IMR-90 (cell line): ENCODE results near the gene ZRSR2.

ENCODE experiments used
- BHLHE40 ChIP-seq: fragments of 150-350 bp; IDR thresholded peaks from 2 replicates; pipeline ENCODE4 v1.6.1; 2016; ENCODE audit warnings: mild to moderate bottlenecking, low read depth, low read length
- CEBPB ChIP-seq: IDR thresholded peaks from 2 replicates; pipeline ENCODE4 v1.6.1; 2012; ENCODE audit warnings: low read depth, low read length, improper control_type of control experiment
- FOS ChIP-seq: fragments of 150-350 bp; IDR thresholded peaks from 2 replicates; pipeline ENCODE4 v1.6.1; 2016; ENCODE audit warnings: low read depth, low read length
- MXI1 ChIP-seq: IDR thresholded peaks from 2 replicates; pipeline ENCODE4 v1.6.1; 2012; ENCODE audit warnings: low read depth, mild to moderate bottlenecking, low read length, moderate library complexity, borderline replicate concordance
- POLR2A ChIP-seq: IDR thresholded peaks from 2 replicates; pipeline ENCODE4 v1.6.1; 2012; ENCODE audit warnings: mild to moderate bottlenecking, low read depth, low read length
- RAD21 ChIP-seq: IDR thresholded peaks from 2 replicates; pipeline ENCODE4 v1.6.1; 2012; ENCODE audit warnings: low read length, improper control_type of control experiment
- RCOR1 ChIP-seq: IDR thresholded peaks from 2 replicates; pipeline ENCODE4 v1.6.1; 2012; ENCODE audit warnings: mild to moderate bottlenecking, low read length, improper control_type of control experiment; ENCODE audit not compliant: insufficient replicate concordance
- RFX5 ChIP-seq: IDR thresholded peaks from 2 replicates; pipeline ENCODE4 v1.8.0; 2012; ENCODE audit warnings: low read depth, mild to moderate bottlenecking, low read length, moderate library complexity
- SMC3 ChIP-seq: fragments of 150-350 bp; IDR thresholded peaks from 2 replicates; pipeline ENCODE4 v1.6.1; 2016; ENCODE audit warnings: low read depth, mild to moderate bottlenecking, antibody characterized with exemption, low read length, moderate library complexity
- TF ChIP-seq, protein P1 (sequence below): conservative IDR thresholded peaks from 2 replicates; pipeline ENCODE4 v1.5.1; 2012; ENCODE audit warnings: mild to moderate bottlenecking, low read depth, low read length, improper control_type of control experiment
- TF ChIP-seq, protein P2 (sequence below): fragments of 150-350 bp; IDR thresholded peaks from 2 replicates; pipeline ENCODE4 v1.6.1; 2017; ENCODE audit warnings: mild to moderate bottlenecking, antibody characterized with exemption, low read length, low read depth
- TF ChIP-seq, protein P3 (sequence below): fragments of 150-350 bp; IDR thresholded peaks from 2 replicates; pipeline ENCODE4 v1.6.1; 2016; ENCODE audit warnings: low read depth, mild to moderate bottlenecking, low read length, moderate library complexity, borderline replicate concordance

DNA sequence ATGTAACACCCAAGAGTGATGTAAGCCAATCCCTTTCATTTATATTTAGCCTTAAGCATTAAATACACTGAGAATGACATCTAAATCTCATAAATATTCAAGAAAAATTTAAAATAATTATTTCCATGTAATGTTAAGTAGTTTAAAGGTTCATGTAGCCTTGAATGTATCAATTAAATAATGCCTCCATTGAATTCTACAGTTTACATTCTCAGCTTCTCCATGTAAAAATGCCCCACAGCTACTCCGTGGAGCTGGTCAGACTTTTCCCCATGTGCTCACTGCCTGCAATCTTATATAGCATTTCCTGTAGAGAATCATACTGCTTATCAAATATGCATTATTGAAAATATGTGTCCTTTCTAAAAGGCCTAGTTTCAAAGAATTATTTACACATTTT lies 38.9 kb downstream of the ZRSR2 start:
- no peak for TF ChIP-seq POLR2A
- TF ChIP-seq, protein P1, sequence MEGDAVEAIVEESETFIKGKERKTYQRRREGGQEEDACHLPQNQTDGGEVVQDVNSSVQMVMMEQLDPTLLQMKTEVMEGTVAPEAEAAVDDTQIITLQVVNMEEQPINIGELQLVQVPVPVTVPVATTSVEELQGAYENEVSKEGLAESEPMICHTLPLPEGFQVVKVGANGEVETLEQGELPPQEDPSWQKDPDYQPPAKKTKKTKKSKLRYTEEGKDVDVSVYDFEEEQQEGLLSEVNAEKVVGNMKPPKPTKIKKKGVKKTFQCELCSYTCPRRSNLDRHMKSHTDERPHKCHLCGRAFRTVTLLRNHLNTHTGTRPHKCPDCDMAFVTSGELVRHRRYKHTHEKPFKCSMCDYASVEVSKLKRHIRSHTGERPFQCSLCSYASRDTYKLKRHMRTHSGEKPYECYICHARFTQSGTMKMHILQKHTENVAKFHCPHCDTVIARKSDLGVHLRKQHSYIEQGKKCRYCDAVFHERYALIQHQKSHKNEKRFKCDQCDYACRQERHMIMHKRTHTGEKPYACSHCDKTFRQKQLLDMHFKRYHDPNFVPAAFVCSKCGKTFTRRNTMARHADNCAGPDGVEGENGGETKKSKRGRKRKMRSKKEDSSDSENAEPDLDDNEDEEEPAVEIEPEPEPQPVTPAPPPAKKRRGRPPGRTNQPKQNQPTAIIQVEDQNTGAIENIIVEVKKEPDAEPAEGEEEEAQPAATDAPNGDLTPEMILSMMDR, result no peak
- no peak for TF ChIP-seq MXI1
- TF ChIP-seq BHLHE40, result no peak
- TF ChIP-seq RFX5, result no peak
- TF ChIP-seq, protein P2, sequence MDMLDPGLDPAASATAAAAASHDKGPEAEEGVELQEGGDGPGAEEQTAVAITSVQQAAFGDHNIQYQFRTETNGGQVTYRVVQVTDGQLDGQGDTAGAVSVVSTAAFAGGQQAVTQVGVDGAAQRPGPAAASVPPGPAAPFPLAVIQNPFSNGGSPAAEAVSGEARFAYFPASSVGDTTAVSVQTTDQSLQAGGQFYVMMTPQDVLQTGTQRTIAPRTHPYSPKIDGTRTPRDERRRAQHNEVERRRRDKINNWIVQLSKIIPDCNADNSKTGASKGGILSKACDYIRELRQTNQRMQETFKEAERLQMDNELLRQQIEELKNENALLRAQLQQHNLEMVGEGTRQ, result no peak
- TF ChIP-seq SMC3, result no peak
- no peak for TF ChIP-seq RCOR1
- TF ChIP-seq, protein P3, sequence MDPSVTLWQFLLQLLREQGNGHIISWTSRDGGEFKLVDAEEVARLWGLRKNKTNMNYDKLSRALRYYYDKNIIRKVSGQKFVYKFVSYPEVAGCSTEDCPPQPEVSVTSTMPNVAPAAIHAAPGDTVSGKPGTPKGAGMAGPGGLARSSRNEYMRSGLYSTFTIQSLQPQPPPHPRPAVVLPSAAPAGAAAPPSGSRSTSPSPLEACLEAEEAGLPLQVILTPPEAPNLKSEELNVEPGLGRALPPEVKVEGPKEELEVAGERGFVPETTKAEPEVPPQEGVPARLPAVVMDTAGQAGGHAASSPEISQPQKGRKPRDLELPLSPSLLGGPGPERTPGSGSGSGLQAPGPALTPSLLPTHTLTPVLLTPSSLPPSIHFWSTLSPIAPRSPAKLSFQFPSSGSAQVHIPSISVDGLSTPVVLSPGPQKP, result no peak
- no peak for TF ChIP-seq CEBPB
- TF ChIP-seq RAD21, result no peak
- TF ChIP-seq FOS, result no peak
